HEK293T (cell line): ENCODE results near the gene MAT1A.

Experiments
- HDGF ChIP-seq: fragments of 450-650 bp; IDR thresholded peaks from 2 replicates; pipeline ENCODE4 v1.6.1; 2017; ENCODE audit warnings: antibody characterized with exemption, borderline replicate concordance
- TARDBP ChIP-seq: fragments of 450-650 bp; IDR thresholded peaks from 2 replicates; pipeline ENCODE4 v1.6.1; 2016
- ZNF384 ChIP-seq: fragments of 450-650 bp; IDR thresholded peaks from 2 replicates; pipeline ENCODE4 v1.6.1; 2016

DNA sequence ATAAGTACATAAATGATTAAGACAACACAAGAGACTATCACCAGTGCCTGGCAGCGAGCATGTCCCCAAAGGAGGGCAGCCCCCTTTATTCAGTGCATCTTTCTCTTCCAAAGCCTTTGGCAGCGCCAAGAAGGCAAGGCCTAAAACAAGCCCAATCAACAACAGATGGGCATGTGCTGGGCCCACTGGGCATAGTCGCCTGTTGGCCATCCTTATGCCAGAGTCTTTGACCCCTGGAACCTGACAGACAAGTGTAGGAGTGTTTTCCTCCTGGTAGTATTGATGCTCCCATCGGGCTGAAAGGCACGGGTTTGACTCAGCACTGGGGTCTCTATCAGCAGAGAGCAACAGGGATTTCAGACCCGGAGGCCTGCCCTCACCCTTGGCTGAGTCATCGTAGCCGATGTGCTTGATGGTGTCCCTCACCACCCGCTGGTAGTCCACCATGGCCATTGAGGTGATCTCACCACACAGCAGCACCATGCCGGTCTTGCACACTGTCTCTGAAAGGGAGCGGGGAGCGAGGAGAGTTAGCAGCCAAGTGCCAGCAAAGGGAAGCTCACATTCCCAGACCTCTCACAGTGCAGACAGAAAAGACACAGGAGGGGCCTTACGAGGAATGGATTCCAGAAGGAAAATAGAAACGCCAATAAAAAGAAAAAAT lies 5.8 kb downstream of the MAT1A start:
- TF ChIP-seq ZNF384 (no peak), TARDBP (no peak), HDGF (no peak)
